K562 (cell line): ENCODE measurements around the gene MIEF1. TPM values are rescaled to one million over a fixed set of nuclear protein-coding genes. Genes with fewer than 3 reads are reported as not detected.
A peak's percentile ranks its signal among the peaks of the same experiment; 100 is the strongest.

Experiments used
- ATAC-seq: fragments of 200-7000 bp; cut with Tn5 transposase; 3 replicates; pipeline ENCODE4 v1.9.1; 2020; ENCODE audit warnings: moderate library complexity
- BruUV-seq: library from RNA; stranded (reverse); fragments of 400-500 nt; replicated peaks from 2 replicates; lab custom pipeline; 2021; lab: Mats Ljungman, UMichigan
- CTCF ChIA-PET: fragments of 300-600 bp; formaldehyde crosslinking; extraction: SDS; loops from one replicate; lab custom pipeline; 2021; ENCODE audit warnings: low intra/inter-chr PET ratio; lab: Yijun Ruan, JAX
- POLR2A ChIA-PET: fragments of 300-600, 350-650 bp; sonication (Branson Sonifier 250); formaldehyde crosslinking; extraction: SDS; loops from one replicate; lab custom pipeline; 2021; ENCODE audit warnings: antibody characterized with exemption, inconsistent platforms; lab: Yijun Ruan, JAX
- DNase-seq, 4 experiments: peaks; one replicate each; pipeline versions ENCODE4 v3.0.0 to v3.0.0-alpha.2; 2011 to 2018; ENCODE audit warnings: low spot score in 3 of 4, mixed read lengths in 3 of 4; ENCODE audit errors: extremely low read depth in 1 of 4
- FAIRE-seq: peaks from 2 replicates; lab custom pipeline; 2011; peaks lifted over from hg19 to GRCh38; lab: Jason Lieb, UNC
- H2AFZ ChIP-seq: 2 replicates; pipeline ENCODE4 v1.6.0; 2011; ENCODE audit warnings: low read depth, low read length, control low read depth, inconsistent platforms
- H3K27ac ChIP-seq: fragments of 200-600 bp; 3 replicates; pipeline ENCODE4 v1.8.0; 2011; ENCODE audit warnings: low read depth, mild to moderate bottlenecking, control low read depth, inconsistent platforms, low read length, moderate library complexity, mixed read lengths; ENCODE audit errors: extremely low read depth
- H3K27me3 ChIP-seq, 2 experiments: fragments of 300-600 bp in 1 of 2; 2 replicates in 1 of 2; 3 replicates in 1 of 2; pipeline versions ENCODE4 v1.6.0 to v1.8.0; 2011; ENCODE audit warnings: inconsistent platforms in 2 of 2, low read length in 2 of 2, mild to moderate bottlenecking in 1 of 2, mixed read lengths in 1 of 2, moderate library complexity in 1 of 2; ENCODE audit not compliant: control insufficient read depth in 2 of 2, insufficient read depth in 2 of 2
- H3K36me3 ChIP-seq: fragments of 300-600 bp; 3 replicates; pipeline ENCODE4 v1.8.0; 2011; ENCODE audit warnings: mild to moderate bottlenecking, low read length, inconsistent platforms; ENCODE audit not compliant: control insufficient read depth, insufficient read depth
- H3K4me1 ChIP-seq, 2 experiments: fragments of 200-600 bp in 1 of 2; replicated peaks in 1 of 2; 2 replicates in 1 of 2; 3 replicates in 1 of 2; pipeline versions ENCODE4 v1.5.1 to v1.8.0; 2011; ENCODE audit warnings: inconsistent platforms in 2 of 2, low read length in 2 of 2, mild to moderate bottlenecking in 1 of 2, mixed read lengths in 1 of 2, moderate library complexity in 1 of 2; ENCODE audit not compliant: control insufficient read depth in 2 of 2, insufficient read depth in 2 of 2
- H3K4me2 ChIP-seq: 2 replicates; pipeline ENCODE4 v1.6.1; 2011; ENCODE audit warnings: low read length, control low read depth, inconsistent platforms, mixed read lengths; ENCODE audit not compliant: insufficient read depth
- H3K4me3 ChIP-seq: fragments of 200-600 bp; sonication (generic), shearing (Covaris generic); 2 replicates; pipeline ENCODE4 v1.5.1; 2016; ENCODE audit warnings: control low read depth, inconsistent platforms
- H3K79me2 ChIP-seq: fragments of 200-600 bp; 3 replicates; pipeline ENCODE4 v1.8.0; 2011; ENCODE audit warnings: low read length, inconsistent platforms; ENCODE audit not compliant: control insufficient read depth, insufficient read depth
- H3K9ac ChIP-seq, 2 experiments: 2 replicates each; pipeline versions ENCODE4 v1.6.0 to v1.6.1; 2011; ENCODE audit warnings: low read depth in 2 of 2, low read length in 2 of 2, control low read depth in 1 of 2, inconsistent platforms in 1 of 2, mild to moderate bottlenecking in 1 of 2, mixed read lengths in 1 of 2; ENCODE audit not compliant: insufficient read depth in 1 of 2
- H3K9me1 ChIP-seq: one replicate; pipeline ENCODE4 v1.6.0; 2011; ENCODE audit warnings: inconsistent platforms, mild to moderate bottlenecking, low read length, moderate library complexity; ENCODE audit not compliant: control insufficient read depth, insufficient read depth
- H3K9me3 ChIP-seq: replicated peaks from 2 replicates; pipeline ENCODE4 v1.5.1; 2011; ENCODE audit warnings: low read depth, low read length, inconsistent platforms; ENCODE audit not compliant: control insufficient read depth, insufficient read depth
- H4K20me1 ChIP-seq: replicated peaks from 2 replicates; pipeline ENCODE4 v1.6.1; 2011; ENCODE audit warnings: low read length, inconsistent platforms, mixed read lengths; ENCODE audit not compliant: control insufficient read depth, insufficient read depth
- CEBPG ChIP-seq, 3 experiments: fragments of 200-800 bp in 1 of 3; sonication (Bioruptor generic) in 1 of 3; sonication (generic) in 1 of 3; formaldehyde crosslinking in 1 of 3; IDR thresholded peaks in 2 of 3; conservative IDR thresholded peaks in 1 of 3; 2 replicates each; pipeline versions ENCODE4 v1.6.1 to v1.8.0; 2016 to 2022; ENCODE audit warnings: missing compliant biosample characterization in 2 of 3, missing genetic modification characterization in 2 of 3, mild to moderate bottlenecking in 1 of 3, missing genetic modification reagents in 1 of 3
- FOXK2 ChIP-seq, 2 experiments: fragments of 450-650 bp; IDR thresholded peaks in 1 of 2; conservative IDR thresholded peaks in 1 of 2; 2 replicates each; pipeline ENCODE4 v1.6.1; 2016; ENCODE audit warnings: low read depth in 2 of 2, mild to moderate bottlenecking in 1 of 2
- HDGF ChIP-seq: fragments of 450-650 bp; IDR thresholded peaks from 2 replicates; pipeline ENCODE4 v1.6.1; 2016
- PRDM10 ChIP-seq: fragments of 450-650 bp; IDR thresholded peaks from 2 replicates; pipeline ENCODE4 v1.6.1; 2018; ENCODE audit not compliant: partially characterized antibody
- ZNF316 ChIP-seq: fragments of 450-650 bp; IDR thresholded peaks from 2 replicates; pipeline ENCODE4 v1.6.1; 2016
- ZNF778 ChIP-seq: fragments of 450-650 bp; formaldehyde crosslinking; IDR thresholded peaks from 2 replicates; pipeline ENCODE4 v1.4.0; 2020; ENCODE audit warnings: mild to moderate bottlenecking, moderate library complexity
- WGBS: fragments of 100-300 bp; shearing (Covaris generic); methylation state at CpG from one replicate; pipeline ENCODE4 v1.1.6; 2016; ENCODE audit warnings: low coverage, mixed read lengths; ENCODE audit not compliant: insufficient coverage; ENCODE audit errors: missing lambda C conversion rate; 5-methylcytosine and 5-hydroxymethylcytosine counted together
- in situ Hi-C: fragments of 300-500 bp; cut with MboI; formaldehyde crosslinking; loops from 4 replicates; pipeline ENCODE4 v1.15.0; 2018; ENCODE audit warnings: inconsistent platforms, mixed read lengths
- intact Hi-C: fragments of 100-400 bp; cut with micrococcal nuclease; formaldehyde crosslinking; loops from 2 replicates; pipeline ENCODE4 v1.14.2; 2022
- polyA plus RNA-seq, 8 experiments: library from polyadenylated mRNA; depleted of rRNA in 4 of 8; stranded (reverse) in 5 of 8; unstranded in 3 of 8; fragments of >200 nt; fragmentation: Nextera tagmentation in 2 of 8; fragmentation: Illumina TruSeq in 1 of 8; extraction: Ambion mirVana in 2 of 8; extraction: Trizol in 1 of 8; gene quantifications; 2 replicates each; pipeline versions ENCODE4 v1.2.1 to v1.2.3, GENCODE V29; 2011 to 2014; ENCODE audit warnings: inconsistent platforms in 1 of 8, missing spikeins in 1 of 8
- total RNA-seq, 7 experiments: library from RNA; depleted of rRNA in 6 of 7; stranded (reverse); fragments of >200 nt in 6 of 7; fragmentation: Illumina TruSeq in 2 of 7; extraction: Trizol in 2 of 7; gene quantifications; 2 replicates each; pipeline versions ENCODE4 v1.2.1 to v1.2.3, GENCODE V29; 2011 to 2021; ENCODE audit warnings: low replicate concordance in 1 of 7
- TF ChIP-seq, protein P1 (sequence below): sonication (generic); formaldehyde crosslinking; IDR thresholded peaks from 2 replicates; pipeline ENCODE4 v1.8.0; 2022; ENCODE audit warnings: missing genetic modification reagents, mild to moderate bottlenecking, moderate library complexity, borderline replicate concordance
- TF ChIP-seq, protein P2 (sequence below): fragments of 450-650 bp; IDR thresholded peaks from 2 replicates; pipeline ENCODE4 v1.6.1; 2017; ENCODE audit warnings: antibody characterized with exemption

The MIEF1 gene
- total and polyA plus RNA-seq, 9 of the 15 experiments (the other 6 are each of a cell fraction or from before 2014, with no cell fraction given), result 10.9 to 51.8 (median 25.5) TPM

- ATAC-seq (no peak), DNase-seq (peak in 1 of 4 experiments; percentile 27)
- no peaks in the 10 kb centered on the region for H3K36me3 ChIP-seq
- CTCF ChIA-PET, result no interaction called here
- 73% methylated on average over 14 of the region's 26 CpGs for WGBS
- peaks cover 69 to 97% of the 10 kb centered on the region in 2 experiments for H3K4me1 ChIP-seq
- POLR2A ChIA-PET, result interaction anchor here (0.7 to 2.6 kb wide), 2 partner anchors 9 to 53 kb away, joined by 4 to 11 read pairs; no protein-coding TSS in a partner anchor
- H3K4me2 ChIP-seq, result peak overlapping the region; percentile 58; the same call in 1 of the 2 replicates
- no peak overlapping the region for H2AFZ ChIP-seq
- H3K4me3 ChIP-seq, result no peak overlapping the region
- H3K79me2 ChIP-seq, result peaks cover 59% of the 10 kb centered on the region
- BruUV-seq, result no TSS peak
- H4K20me1 ChIP-seq, result no peaks in the 10 kb centered on the region
- H3K9ac ChIP-seq, result peak overlapping the region; percentile 72 to 84; a peak in 3 of 4 replicates
- H3K9me3 ChIP-seq, result no peaks in the 10 kb centered on the region
- H3K27me3 ChIP-seq, result no peaks in the 10 kb centered on the region
- TF ChIP-seq ZNF316 (peak; percentile 58), ZNF778 (no peak), CEBPG (CRISPR knock-in tag; IDR thresholded peaks at IDR 0.05) (no peak), CEBPG (tag; conservative IDR thresholded peaks at IDR 0.05 in 1 of 2, IDR thresholded peaks at IDR 0.05 in 1 of 2) (no peak), HDGF (0 out of 2 replicates have a peak, but pooled peaks have one; percentile 32), PRDM10 (peak; percentile 59), FOXK2 (conservative IDR thresholded peaks at IDR 0.05 in 1 of 2, IDR thresholded peaks at IDR 0.05 in 1 of 2; ENCODE audit: low read depth in 2 of 2) (peak in 1 of 2 experiments; percentile 37; a peak in 2 of 4 replicates)
- TF ChIP-seq, protein P1, sequence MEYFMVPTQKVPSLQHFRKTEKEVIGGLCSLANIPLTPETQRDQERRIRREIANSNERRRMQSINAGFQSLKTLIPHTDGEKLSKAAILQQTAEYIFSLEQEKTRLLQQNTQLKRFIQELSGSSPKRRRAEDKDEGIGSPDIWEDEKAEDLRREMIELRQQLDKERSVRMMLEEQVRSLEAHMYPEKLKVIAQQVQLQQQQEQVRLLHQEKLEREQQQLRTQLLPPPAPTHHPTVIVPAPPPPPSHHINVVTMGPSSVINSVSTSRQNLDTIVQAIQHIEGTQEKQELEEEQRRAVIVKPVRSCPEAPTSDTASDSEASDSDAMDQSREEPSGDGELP, result peak; percentile 16; the same call in 1 of the 2 replicates
- TF ChIP-seq, protein P2, sequence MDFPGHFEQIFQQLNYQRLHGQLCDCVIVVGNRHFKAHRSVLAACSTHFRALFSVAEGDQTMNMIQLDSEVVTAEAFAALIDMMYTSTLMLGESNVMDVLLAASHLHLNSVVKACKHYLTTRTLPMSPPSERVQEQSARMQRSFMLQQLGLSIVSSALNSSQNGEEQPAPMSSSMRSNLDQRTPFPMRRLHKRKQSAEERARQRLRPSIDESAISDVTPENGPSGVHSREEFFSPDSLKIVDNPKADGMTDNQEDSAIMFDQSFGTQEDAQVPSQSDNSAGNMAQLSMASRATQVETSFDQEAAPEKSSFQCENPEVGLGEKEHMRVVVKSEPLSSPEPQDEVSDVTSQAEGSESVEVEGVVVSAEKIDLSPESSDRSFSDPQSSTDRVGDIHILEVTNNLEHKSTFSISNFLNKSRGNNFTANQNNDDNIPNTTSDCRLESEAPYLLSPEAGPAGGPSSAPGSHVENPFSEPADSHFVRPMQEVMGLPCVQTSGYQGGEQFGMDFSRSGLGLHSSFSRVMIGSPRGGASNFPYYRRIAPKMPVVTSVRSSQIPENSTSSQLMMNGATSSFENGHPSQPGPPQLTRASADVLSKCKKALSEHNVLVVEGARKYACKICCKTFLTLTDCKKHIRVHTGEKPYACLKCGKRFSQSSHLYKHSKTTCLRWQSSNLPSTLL, result no peak
- TF ChIP-seq, all 486 proteins: peak for 5
- Histone ChIP-seq H3K27ac (peak overlapping the region; percentile 92), H3K9me1 (no peaks in the 10 kb centered on the region)
- intact Hi-C loops, result no loop called here
- peak; percentile 56 for FAIRE-seq
- in situ Hi-C loops, result no loop called here
Measured at GRCh38 chr22:39469681-39470450, 32.2 kb upstream of the MIEF1 start.
